A673 (cell line): ENCODE data around the gene SRRM1. TPM values are rescaled to one million over a fixed set of nuclear protein-coding genes. Genes with fewer than 3 reads are reported as not detected.

Experiments used
- BruUV-seq: library from RNA; stranded (reverse); fragments of 400-500 nt; replicated peaks from 2 replicates; lab custom pipeline; 2021; lab: Mats Ljungman, UMichigan
- CTCF ChIA-PET: fragments of 300-600 bp; sonication (Branson Sonifier 250); formaldehyde crosslinking; loops from one replicate; lab custom pipeline; 2022; ENCODE audit warnings: antibody characterized with exemption; lab: Charles Lee
- POLR2A ChIA-PET: fragments of 300-600 bp; sonication (Branson Sonifier 250); formaldehyde crosslinking; loops from one replicate; lab custom pipeline; 2022; ENCODE audit warnings: antibody characterized with exemption; ENCODE audit not compliant: low non-redundant PET; lab: Charles Lee
- DNase-seq: peaks from one replicate; pipeline ENCODE4 v3.0.0-alpha.2; 2015; ENCODE audit warnings: low spot score
- H3K27ac ChIP-seq: fragments of 200-600 bp; sonication (generic); 2 replicates; pipeline ENCODE4 v1.5.1; 2016; ENCODE audit warnings: mixed run types, low read depth, mild to moderate bottlenecking, mixed read lengths, antibody characterized with exemption, low read length; ENCODE audit not compliant: poor library complexity, severe bottlenecking
- H3K27me3 ChIP-seq: fragments of 200-600 bp; sonication (generic); replicated peaks from 2 replicates; pipeline ENCODE4 v1.6.1; 2017; ENCODE audit warnings: mixed run types, low read depth, mild to moderate bottlenecking, mixed read lengths, antibody characterized with exemption, low read length; ENCODE audit not compliant: insufficient read depth, poor library complexity
- H3K36me3 ChIP-seq: fragments of 200-600 bp; sonication (generic); 2 replicates; pipeline ENCODE4 v1.6.1; 2016; ENCODE audit warnings: mixed run types, mild to moderate bottlenecking, mixed read lengths, antibody characterized with exemption, low read length; ENCODE audit not compliant: insufficient read depth, poor library complexity, severe bottlenecking
- H3K4me1 ChIP-seq: fragments of 200-600 bp; sonication (generic); 2 replicates; pipeline ENCODE4 v1.6.1; 2017; ENCODE audit warnings: mixed run types, mild to moderate bottlenecking, mixed read lengths, antibody characterized with exemption, low read length; ENCODE audit not compliant: insufficient read depth, poor library complexity, severe bottlenecking
- H3K4me3 ChIP-seq: fragments of 200-600 bp; sonication (generic); 2 replicates; pipeline ENCODE4 v1.5.1; 2016; ENCODE audit warnings: low read depth, mixed run types, mild to moderate bottlenecking, mixed read lengths, low read length; ENCODE audit not compliant: poor library complexity, severe bottlenecking
- H3K9me3 ChIP-seq: fragments of 200-600 bp; sonication (generic); 2 replicates; pipeline ENCODE4 v1.6.1; 2016; ENCODE audit warnings: mixed run types, low read depth, mild to moderate bottlenecking, mixed read lengths, antibody characterized with exemption, low read length; ENCODE audit not compliant: poor library complexity, severe bottlenecking
- CTCF ChIP-seq: fragments of 300-800, 200-600 bp; sonication (generic); conservative IDR thresholded peaks from 2 replicates; pipeline ENCODE4 v1.5.1; 2017; ENCODE audit warnings: low read depth, mild to moderate bottlenecking, antibody characterized with exemption, low read length, moderate library complexity, mixed read lengths
- EZH2 ChIP-seq: fragments of 200-600 bp; sonication (generic); IDR thresholded peaks from 2 replicates; pipeline ENCODE4 v1.6.1; 2017; ENCODE audit warnings: borderline replicate concordance, low read depth, mild to moderate bottlenecking, mixed read lengths, antibody characterized with exemption, low read length; ENCODE audit not compliant: poor library complexity, severe bottlenecking
- intact Hi-C: fragments of 100-400 bp; cut with micrococcal nuclease; formaldehyde crosslinking; loops from one replicate; pipeline ENCODE4 v1.10.0; 2022; ENCODE audit not compliant: unreplicated experiment
- total RNA-seq: library from RNA; stranded (reverse); gene quantifications from 2 replicates; pipeline ENCODE4 v1.2.3, GENCODE V29; 2021

The SRRM1 gene
- total RNA-seq, 1 experiment from 2014 or later: 185 TPM

- no peaks in the 10 kb centered on the region for H3K36me3 ChIP-seq
Observed at GRCh38 chr1:24708938-24709337, 65.8 kb downstream of the SRRM1 start.

GRCh38 chr1:24709791-24710441 lies 66.8 kb downstream of the SRRM1 start:
- TF ChIP-seq CTCF: no peak
- no peak for TF ChIP-seq EZH2
- POLR2A ChIA-PET: interaction anchor here (1.0 kb wide), 1 partner anchor 26 kb away, joined by 5 read pairs; no protein-coding TSS in a partner anchor
- H3K9me3 ChIP-seq: no peaks in the 10 kb centered on the region
- BruUV-seq: no TSS peak
- H3K27ac ChIP-seq: no peak overlapping the region
- CTCF ChIA-PET: no interaction called here
- H3K27me3 ChIP-seq: no peaks in the 10 kb centered on the region
- H3K4me1 ChIP-seq: peaks cover 10% of the 10 kb centered on the region
- no peaks in the 10 kb centered on the region for H3K36me3 ChIP-seq
- DNase-seq: no peak
- no peak overlapping the region for H3K4me3 ChIP-seq
- intact Hi-C loops: no loop called here

More at GRCh38 chr1:24708938-24709337, 65.8 kb downstream of the SRRM1 start:
- intact Hi-C loops: no loop called here
- no TSS peak for BruUV-seq
- TF ChIP-seq EZH2: no peak
- no peak for TF ChIP-seq CTCF
- no peaks in the 10 kb centered on the region for H3K27me3 ChIP-seq
- H3K4me1 ChIP-seq: peaks cover 11% of the 10 kb centered on the region
- POLR2A ChIA-PET: no interaction called here
- no peaks in the 10 kb centered on the region for H3K9me3 ChIP-seq
- no peak for DNase-seq
- H3K4me3 ChIP-seq: no peak overlapping the region
- CTCF ChIA-PET: no interaction called here
- H3K27ac ChIP-seq: no peak overlapping the region

- no peak for TF ChIP-seq CTCF
- TF ChIP-seq EZH2: no peak
- Histone ChIP-seq H3K27ac (no peak overlapping the region), H3K4me3 (no peak overlapping the region), H3K9me3 (no peaks in the 10 kb centered on the region), H3K27me3 (no peaks in the 10 kb centered on the region), H3K4me1 (no peaks in the 10 kb centered on the region), H3K36me3 (no peaks in the 10 kb centered on the region)
- ChIA-PET POLR2A (no interaction called here), CTCF (no interaction called here)
- no peak for DNase-seq
- intact Hi-C loops: no loop called here
- BruUV-seq: no TSS peak
Observed at GRCh38 chr1:24711329-24711728, 68.2 kb downstream of the SRRM1 start.
